Stimulated activated CD4-positive, alpha-beta T cell treated with anti-CD3 and anti-CD28 coated beads, Interleukin-12 subunit alpha, Interleukin-12 subunit beta, amount 100 ng/mL, for 48 hours (primary cell): Measurements from ENCODE around the gene ZBTB43.

Experiments used
- DNase-seq, 3 donors: peaks; one replicate each; pipeline ENCODE4 v3.0.0-alpha.2; 2020; ENCODE audit warnings: low read depth in 2 of 3, low spot score in 1 of 3

ZBTB43 gene

DNA sequence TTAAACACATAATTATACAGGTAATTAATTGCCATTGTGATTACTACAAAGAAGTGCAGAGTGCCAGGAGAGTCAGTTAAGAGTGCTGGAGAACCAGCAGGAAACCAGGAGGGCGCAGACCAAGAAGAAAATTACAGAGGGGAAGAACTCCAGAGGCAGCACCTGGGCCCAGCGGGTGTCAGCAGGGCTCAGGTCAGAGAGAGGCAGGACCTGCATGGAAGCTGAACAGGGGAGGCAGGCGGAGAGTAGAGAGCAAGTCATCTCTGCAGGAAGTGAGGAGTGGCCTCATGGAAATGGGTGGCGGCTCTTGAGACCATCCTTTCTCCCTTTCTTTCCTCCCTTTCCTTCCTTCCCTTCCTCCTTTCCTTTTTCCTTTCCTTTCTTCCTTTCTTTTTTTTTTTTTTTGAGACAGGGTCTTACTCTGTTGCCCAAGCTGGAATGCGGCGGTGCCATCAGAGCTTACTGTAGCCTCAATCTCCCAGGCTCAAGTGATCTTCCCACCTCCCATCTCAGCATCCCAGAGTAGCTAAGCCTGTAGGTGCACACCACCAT lies 51.6 kb downstream of the ZBTB43 start:
- DNase-seq, result no peak

DNA sequence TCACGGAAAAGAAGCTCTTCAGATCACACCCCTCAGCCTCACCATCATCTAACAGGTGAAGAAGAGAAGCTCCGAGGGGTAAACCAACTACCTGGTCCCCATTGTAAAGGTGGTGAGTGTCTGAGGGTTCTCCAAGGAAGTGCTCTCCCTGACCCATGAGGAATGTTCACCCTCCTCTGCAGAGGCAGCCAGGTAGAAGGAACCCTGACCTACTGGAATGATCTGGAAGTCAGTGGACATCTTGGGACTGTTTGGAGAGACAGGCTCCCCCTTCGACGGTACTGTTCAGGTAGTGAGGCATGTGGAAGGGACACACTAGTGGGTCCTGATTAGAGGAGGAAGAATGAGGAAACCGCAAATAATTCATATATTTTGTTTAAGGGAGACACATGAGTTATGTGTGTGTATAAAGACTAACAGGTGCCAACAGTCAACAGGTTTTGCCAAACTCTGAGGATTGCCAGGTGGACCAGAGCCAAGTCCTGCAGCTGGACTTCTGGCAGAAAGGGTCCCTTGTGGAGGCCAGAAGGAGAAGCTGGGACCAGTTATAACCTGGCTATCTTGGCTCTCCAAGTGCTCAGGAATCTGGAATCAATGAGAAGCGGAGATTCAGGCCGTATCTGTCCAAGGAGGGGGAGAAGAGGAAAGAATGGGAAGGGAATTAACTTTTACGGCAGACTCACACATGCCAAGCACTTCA lies 52.6 kb downstream of the ZBTB43 start:
- no peak for DNase-seq

GRCh38 chr9:126859111-126859510 lies 54.3 kb downstream of the ZBTB43 start:
- DNase-seq, result no peak

- peak; percentile 42 to 66 (median 58) for DNase-seq
Observed at GRCh38 chr9:126860077-126860756, 55.4 kb downstream of the ZBTB43 start, which contains the start of gene ZBTB34. ZBTB34 (plus strand) TSS chr9:126860639; CDS start chr9:126879400, 18,761 bp downstream.

- no peak for DNase-seq
Observed at GRCh38 chr9:126860757-126861466, 56.1 kb downstream of the ZBTB43 start.

DNA sequence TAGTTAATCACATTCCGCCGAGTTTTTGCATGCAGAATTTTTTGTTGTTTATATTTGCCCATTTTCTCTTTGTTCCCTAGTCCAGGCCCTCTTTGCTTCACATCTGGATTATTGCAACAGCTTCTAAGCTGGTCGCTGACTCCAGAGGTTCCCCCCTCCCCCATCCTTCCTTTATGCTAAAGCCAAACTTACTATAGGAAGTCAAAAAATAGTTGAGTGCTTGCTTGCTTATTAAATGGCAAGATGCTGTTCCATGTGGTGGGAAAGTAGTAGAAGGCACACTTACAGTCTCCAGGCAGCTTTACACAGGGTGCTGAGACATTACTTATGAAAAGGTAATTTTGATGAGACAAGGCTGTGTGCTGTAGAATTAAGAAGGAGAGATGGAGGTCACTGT lies 56.9 kb downstream of the ZBTB43 start:
- DNase-seq, result no peak

GRCh38 chr9:126862104-126862761 lies 57.4 kb downstream of the ZBTB43 start:
- DNase-seq, result no peak

DNA sequence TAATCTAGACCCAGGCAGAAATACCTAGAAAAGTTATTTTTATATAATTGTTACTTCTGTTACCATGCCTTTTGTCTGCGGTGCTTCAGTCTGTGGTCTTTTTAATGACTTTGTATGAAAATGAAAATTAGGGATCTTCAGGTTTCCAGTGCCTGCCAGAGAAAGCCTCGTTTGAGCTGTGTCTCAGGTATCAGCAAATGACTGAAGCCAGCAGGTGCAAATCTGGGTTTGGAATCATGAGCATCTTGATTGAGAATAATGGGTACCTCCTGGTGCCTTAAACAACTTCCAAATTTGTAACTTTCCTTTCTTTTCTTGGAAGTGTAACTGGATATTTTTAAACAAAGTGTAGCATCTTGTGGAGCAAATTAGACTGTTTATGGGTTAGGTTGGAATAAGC lies 59.9 kb downstream of the ZBTB43 start:
- DNase-seq, result no peak

DNA sequence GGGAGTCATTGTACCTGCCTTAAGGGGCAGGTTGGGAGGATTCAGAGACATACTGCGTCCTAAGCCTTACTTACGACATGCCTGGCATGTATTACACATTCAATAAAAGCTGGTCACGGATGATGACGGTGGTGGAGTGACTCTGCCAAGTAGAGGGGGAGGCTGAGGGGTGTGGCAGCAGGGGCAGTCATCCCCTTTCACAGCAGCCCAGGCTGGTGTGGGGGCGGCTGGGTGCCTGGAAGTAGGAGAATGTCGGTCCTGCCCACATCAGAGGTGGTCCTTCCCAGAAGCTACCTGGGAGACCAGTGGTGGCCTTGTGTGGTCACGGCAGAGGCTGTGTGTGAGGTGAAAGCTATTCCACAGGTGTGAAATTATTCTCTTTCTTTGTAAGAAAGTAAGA lies 64.5 kb downstream of the ZBTB43 start:
- DNase-seq, result no peak

DNA sequence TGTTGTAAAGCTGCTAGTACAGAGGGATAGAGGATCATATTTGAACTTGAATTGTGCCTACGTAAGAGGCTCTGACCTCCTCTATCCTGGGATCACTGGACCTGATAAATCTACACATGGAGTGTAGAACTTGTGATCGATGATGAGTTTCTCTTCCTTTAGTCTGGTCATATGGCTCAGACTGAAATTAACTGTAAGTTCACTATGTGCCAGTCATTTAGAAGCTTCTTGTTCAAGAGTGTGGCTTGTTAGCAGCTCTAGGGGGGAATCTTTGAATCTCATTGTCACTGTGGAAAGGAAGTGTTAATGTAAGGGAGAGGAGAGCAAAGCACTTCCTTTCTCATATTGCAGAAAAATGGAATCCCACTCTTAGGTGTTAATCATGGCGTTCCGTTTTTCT lies 67.7 kb downstream of the ZBTB43 start:
- DNase-seq, result no peak

DNA sequence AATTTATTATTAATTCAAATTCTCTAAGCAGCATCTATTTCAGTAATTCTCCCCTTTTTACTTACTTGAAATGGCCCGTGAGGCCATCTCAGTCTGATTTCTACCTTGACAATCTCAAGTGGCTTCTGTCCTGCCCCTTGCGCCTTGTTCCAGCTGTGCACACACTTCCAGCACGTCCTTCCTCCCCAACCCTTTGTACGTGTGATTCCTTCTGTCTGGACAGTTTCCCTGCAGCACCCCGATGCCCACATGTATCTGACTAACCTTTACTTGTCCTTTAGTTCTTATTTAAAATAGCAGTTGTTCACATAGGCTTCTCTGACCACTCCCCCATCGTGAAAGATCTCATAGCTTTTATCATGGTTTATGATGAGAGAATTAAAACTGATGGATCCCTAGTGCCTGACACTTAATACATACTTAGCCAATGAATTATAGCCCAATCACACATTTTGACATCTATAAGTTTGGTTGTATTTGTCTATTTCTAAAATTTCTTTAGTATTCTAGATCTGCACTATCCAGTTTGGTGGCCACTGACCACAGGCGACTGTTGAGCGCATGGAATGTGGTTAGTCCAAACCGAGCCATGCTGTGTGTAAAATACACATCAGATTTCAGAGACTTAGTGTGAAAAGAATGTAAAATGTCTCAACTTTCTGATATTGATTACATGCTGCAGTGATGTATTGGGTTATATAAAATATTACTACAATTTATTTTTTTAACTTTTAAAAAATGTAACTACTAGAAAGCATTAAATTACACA lies 69.9 kb downstream of the ZBTB43 start:
- DNase-seq, result no peak

GRCh38 chr9:126875756-126876510 lies 71.1 kb downstream of the ZBTB43 start:
- DNase-seq, result no peak

- no peak for DNase-seq
Observed at GRCh38 chr9:126876531-126876930, 71.7 kb downstream of the ZBTB43 start.

DNA sequence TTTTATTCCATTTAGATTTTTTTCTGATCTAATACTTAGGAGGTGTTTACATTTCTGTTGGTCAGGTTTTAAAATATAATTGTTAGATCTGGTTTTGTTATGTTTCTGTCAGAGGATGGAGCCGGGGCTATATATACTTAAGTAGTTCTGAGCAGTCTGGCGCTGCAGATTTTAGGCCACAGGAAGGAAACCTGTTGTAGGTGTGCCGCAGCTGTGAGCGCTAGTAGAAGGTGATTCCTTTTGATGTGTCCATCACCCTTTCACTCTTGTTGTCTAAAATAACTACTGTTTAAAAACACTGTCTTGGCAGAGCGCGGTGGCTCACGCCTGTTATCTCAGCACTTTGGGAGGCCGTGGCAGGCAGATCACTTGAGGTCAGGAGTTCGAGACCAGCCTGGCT lies 72.6 kb downstream of the ZBTB43 start:
- no peak for DNase-seq

GRCh38 chr9:126879288-126879687 lies 74.4 kb downstream of the ZBTB43 start:
- DNase-seq, result no peak

DNA sequence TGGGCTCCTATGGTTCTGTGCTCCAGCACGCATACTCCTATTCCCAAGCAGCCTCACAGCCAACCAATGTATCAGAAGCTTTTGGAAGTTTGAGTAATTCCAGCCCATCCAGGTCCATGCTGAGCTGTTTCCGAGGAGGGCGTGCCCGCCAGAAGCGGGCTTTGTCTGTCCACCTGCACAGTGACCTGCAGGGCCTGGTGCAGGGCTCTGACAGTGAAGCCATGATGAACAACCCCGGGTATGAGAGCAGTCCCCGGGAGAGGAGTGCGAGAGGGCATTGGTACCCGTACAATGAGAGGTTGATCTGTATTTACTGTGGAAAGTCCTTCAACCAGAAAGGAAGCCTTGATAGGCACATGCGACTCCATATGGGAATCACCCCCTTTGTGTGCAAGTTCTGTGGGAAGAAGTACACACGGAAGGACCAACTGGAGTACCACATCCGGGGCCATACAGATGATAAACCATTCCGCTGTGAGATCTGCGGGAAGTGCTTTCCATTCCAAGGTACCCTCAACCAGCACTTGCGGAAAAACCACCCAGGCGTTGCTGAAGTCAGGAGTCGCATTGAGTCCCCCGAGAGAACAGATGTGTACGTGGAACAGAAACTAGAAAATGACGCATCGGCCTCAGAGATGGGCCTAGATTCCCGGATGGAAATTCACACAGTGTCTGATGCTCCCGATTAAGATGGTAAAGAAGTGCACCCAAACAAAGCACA lies 75.5 kb downstream of the ZBTB43 start:
- DNase-seq, result no peak

- no peak for DNase-seq
Observed at GRCh38 chr9:126880947-126881332, 76.1 kb downstream of the ZBTB43 start.

GRCh38 chr9:126882746-126883145 lies 77.9 kb downstream of the ZBTB43 start:
- DNase-seq, result no peak

GRCh38 chr9:126883636-126884035 lies 78.8 kb downstream of the ZBTB43 start:
- no peak for DNase-seq
